Naive thymus-derived CD8-positive, alpha-beta T cell (primary cell): ENCODE measurements around the gene FBXW9. TPM values are rescaled to one million over a fixed set of nuclear protein-coding genes. Genes with fewer than 3 reads are reported as not detected.
A peak's percentile ranks its signal among the peaks of the same experiment; 100 is the strongest.

Source experiments
- ATAC-seq, 2 donors: fragments of 150-1000 bp; cut with Tn5 transposase in 1 of 2; sonication (Bioruptor Pico), chemical (Tn5 transposase) in 1 of 2; 1 replicate in 1 of 2; 2 replicates in 1 of 2; pipeline ENCODE4 v1.10.0; 2021; ENCODE audit warnings: mild to moderate bottlenecking in 2 of 2, moderate library complexity in 2 of 2
- POLR2A ChIA-PET: fragments of 350-600 bp; sonication (Branson Sonifier 250); formaldehyde crosslinking; loops from one replicate; lab custom pipeline; 2021; ENCODE audit warnings: antibody characterized with exemption; lab: Charles Lee
- DNase-seq, 10 donors: peaks; one replicate each; pipeline versions ENCODE4 v3.0.0 to v3.0.0-alpha.2; 2020 to 2022
- H3K27ac Mint-ChIP-seq, 10 donors: one replicate each; pipeline ENCODE4 v1.8.0; 2020 to 2022; ENCODE audit warnings: mild to moderate bottlenecking in 10 of 10, mixed read lengths in 10 of 10, moderate library complexity in 4 of 10, inconsistent platforms in 1 of 10
- H3K27me3 Mint-ChIP-seq, 5 donors: one replicate each; pipeline ENCODE4 v1.8.0; 2021 to 2022; ENCODE audit warnings: mixed read lengths in 5 of 5
- H3K36me3 Mint-ChIP-seq, 3 donors: one replicate each; pipeline ENCODE4 v1.8.0; 2020 to 2022; ENCODE audit warnings: mixed read lengths in 3 of 3, mild to moderate bottlenecking in 2 of 3, inconsistent platforms in 1 of 3
- H3K4me1 Mint-ChIP-seq, 4 donors: one replicate each; pipeline ENCODE4 v1.8.0; 2021 to 2022; ENCODE audit warnings: mixed read lengths in 4 of 4
- H3K4me3 Mint-ChIP-seq, 10 donors: one replicate each; pipeline ENCODE4 v1.8.0; 2020 to 2022; ENCODE audit warnings: mild to moderate bottlenecking in 10 of 10, mixed read lengths in 10 of 10, moderate library complexity in 6 of 10, inconsistent platforms in 1 of 10
- H3K9me3 Mint-ChIP-seq, 9 donors: one replicate each; pipeline ENCODE4 v1.8.0; 2020 to 2022; ENCODE audit warnings: mixed read lengths in 9 of 9, mild to moderate bottlenecking in 3 of 9, inconsistent platforms in 1 of 9, moderate library complexity in 1 of 9
- polyA plus RNA-seq, 3 donors: library from polyadenylated mRNA; unstranded; fragments of 300-500 nt; fragmentation: Illumina TruSeq; gene quantifications; one replicate each; pipeline ENCODE4 v1.2.3, GENCODE V29; 2021
- total RNA-seq, 8 experiments: library from RNA in 2 of 8; stranded (reverse) in 2 of 8; gene quantifications; one replicate each; pipeline ENCODE4 v1.2.3 and lab custom pipeline; 2021 to 2026

FBXW9 gene
- total and polyA plus RNA-seq, 5 experiments from 2014 or later, result 2.8 to 5.7 (median 4.3) TPM

DNA sequence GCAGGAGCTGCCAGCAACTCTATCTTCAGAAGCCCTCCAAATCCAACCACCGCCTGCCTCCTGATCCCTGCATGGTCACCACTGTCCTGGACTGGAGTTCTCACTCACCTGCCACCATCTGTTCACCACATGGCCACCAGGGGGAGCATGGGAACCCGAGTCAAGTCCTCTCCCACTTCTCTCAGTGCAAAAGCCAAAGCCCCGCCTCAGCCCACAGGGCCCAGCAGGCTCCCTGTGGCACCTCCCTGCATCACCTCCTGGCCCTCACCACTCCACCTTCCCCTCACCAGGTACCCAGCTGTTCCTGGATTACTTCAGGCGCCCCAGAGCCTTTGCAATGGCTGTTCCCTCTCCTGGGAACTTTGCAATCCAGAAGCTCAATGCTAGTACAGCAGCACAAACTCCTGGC lies 20.0 kb downstream of the FBXW9 start:
- H3K27ac Mint-ChIP-seq, result peak overlapping the region in 9 of 10 donors; percentile 27 to 82 (median 62)
- H3K4me3 Mint-ChIP-seq, result peak overlapping the region in 3 of 10 donors; percentile 12 to 68 (median 20)
- H3K27me3 Mint-ChIP-seq, result no peaks in the 10 kb centered on the region
- ATAC-seq (peak; percentile 44 to 56), DNase-seq (peak; percentile 66 to 91 (median 78))
- no peaks in the 10 kb centered on the region for H3K9me3 Mint-ChIP-seq
- peaks cover 0 to 78% (median 3%) of the 10 kb centered on the region in 3 donors for H3K36me3 Mint-ChIP-seq
- POLR2A ChIA-PET, result interaction anchor here (1.6 kb wide), 1 partner anchor 10 kb away, joined by 10 read pairs; the partner anchor contains the start of genes MAN2B1 and WDR83
- H3K4me1 Mint-ChIP-seq, result peaks cover 21 to 39% (median 35%) of the 10 kb centered on the region in 4 donors

DNA sequence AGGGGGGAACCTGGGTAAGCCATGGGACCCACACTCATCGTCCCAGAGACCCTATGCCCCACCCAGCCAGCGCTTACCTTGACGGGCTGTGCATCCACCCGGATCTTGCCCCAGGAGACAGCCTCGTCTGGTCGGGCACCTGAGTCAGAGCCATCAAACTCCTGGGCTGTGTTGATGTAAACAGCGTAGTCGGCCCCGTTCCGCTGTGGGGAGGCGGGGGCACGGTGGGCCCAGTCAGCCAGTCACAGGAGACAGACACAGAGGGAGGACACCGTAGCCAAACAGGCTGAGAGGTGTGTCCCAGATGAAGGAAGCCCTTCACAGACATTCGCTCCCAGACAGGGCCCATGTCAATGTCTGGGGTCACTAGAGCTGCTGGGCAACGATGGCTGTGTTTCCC lies 20.5 kb downstream of the FBXW9 start:
- no peaks in the 10 kb centered on the region for H3K27me3 Mint-ChIP-seq
- POLR2A ChIA-PET, result interaction anchor here (0.7 to 1.6 kb wide), 2 partner anchors 10 kb away, joined by 3 to 10 read pairs; partner anchors contain the start of genes MAN2B1 and WDR83

DNA sequence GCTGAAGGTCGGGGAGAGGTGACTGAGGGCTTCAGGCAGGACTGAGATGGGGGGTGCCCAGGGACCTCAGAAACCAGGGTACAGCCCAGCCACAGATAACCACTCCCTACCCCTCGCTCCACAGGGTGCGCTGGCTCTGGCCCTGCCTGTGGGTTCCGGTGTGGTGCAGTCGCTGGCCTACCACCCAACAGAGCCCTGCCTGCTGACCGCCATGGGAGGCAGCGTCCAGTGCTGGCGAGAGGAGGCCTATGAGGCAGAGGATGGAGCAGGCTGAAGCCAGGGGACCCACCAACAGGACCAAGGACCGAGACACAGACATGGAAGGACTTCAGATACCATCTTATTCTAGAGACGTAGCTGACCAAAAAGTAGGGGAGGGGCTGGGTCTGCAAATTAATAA lies 21.0 kb downstream of the FBXW9 start:
- Mint-ChIP-seq H3K27me3 (no peaks in the 10 kb centered on the region), H3K27ac (peak overlapping the region in 2 of 10 donors; percentile 18 to 47)
- POLR2A ChIA-PET, result interaction anchor here (0.7 to 1.6 kb wide), 3 partner anchors 9 to 114 kb away, joined by 3 to 4 read pairs (median 3); partner anchors contain the start of genes FBXW9 and MAN2B1

More for the DNA sequence above, 20.5 kb downstream of the FBXW9 start:
- Mint-ChIP-seq H3K27ac (peak overlapping the region in 3 of 10 donors; percentile 18 to 81 (median 62)), H3K36me3 (peaks cover 0 to 74% (median 3%) of the 10 kb centered on the region in 3 donors), H3K9me3 (no peaks in the 10 kb centered on the region), H3K4me1 (peaks cover 17 to 35% (median 30%) of the 10 kb centered on the region in 4 donors), H3K4me3 (no peak overlapping the region)
- ATAC-seq, result no peak
- no peak for DNase-seq

DNA sequence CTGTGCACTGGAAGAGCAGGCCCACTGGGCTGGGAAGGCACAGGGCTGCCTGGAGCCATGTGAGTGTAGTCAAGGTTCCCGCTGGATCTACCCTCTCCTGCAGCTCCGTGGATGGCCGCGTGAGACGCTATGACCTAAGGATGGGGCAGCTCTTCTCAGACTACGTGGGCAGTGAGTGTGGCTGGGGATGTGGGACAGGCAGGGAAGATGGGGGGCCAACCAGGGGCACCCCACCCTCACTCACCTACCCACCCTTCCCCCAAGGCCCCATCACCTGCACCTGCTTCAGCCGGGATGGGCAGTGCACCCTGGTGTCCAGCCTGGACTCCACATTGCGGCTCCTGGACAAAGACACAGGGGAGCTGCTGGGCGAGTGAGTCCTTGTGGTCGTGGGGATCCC lies 23.7 kb downstream of the FBXW9 start:
- ATAC-seq (no peak), DNase-seq (no peak)
- H3K36me3 Mint-ChIP-seq, result peaks cover 0 to 48% (median 3%) of the 10 kb centered on the region in 3 donors
- POLR2A ChIA-PET, result interaction anchor here (0.5 to 1.7 kb wide), 4 partner anchors 11 to 106 kb away, joined by 3 to 4 read pairs (median 4); no protein-coding TSS in a partner anchor
- H3K9me3 Mint-ChIP-seq, result no peaks in the 10 kb centered on the region
- peak overlapping the region in 3 of 10 donors; percentile 31 to 75 (median 70) for H3K27ac Mint-ChIP-seq
- no peaks in the 10 kb centered on the region for H3K27me3 Mint-ChIP-seq
- peaks cover 18 to 45% (median 44%) of the 10 kb centered on the region in 4 donors for H3K4me1 Mint-ChIP-seq
- peak overlapping the region in 1 of 10 donors; percentile 40 for H3K4me3 Mint-ChIP-seq

More for the DNA sequence above, 21.0 kb downstream of the FBXW9 start:
- Mint-ChIP-seq H3K4me1 (peaks cover 15 to 38% (median 30%) of the 10 kb centered on the region in 4 donors), H3K36me3 (peaks cover 0 to 72% (median 3%) of the 10 kb centered on the region in 3 donors), H3K9me3 (no peaks in the 10 kb centered on the region), H3K4me3 (peak overlapping the region in 1 of 10 donors; percentile 51)
- DNase-seq (no peak), ATAC-seq (no peak)

DNA sequence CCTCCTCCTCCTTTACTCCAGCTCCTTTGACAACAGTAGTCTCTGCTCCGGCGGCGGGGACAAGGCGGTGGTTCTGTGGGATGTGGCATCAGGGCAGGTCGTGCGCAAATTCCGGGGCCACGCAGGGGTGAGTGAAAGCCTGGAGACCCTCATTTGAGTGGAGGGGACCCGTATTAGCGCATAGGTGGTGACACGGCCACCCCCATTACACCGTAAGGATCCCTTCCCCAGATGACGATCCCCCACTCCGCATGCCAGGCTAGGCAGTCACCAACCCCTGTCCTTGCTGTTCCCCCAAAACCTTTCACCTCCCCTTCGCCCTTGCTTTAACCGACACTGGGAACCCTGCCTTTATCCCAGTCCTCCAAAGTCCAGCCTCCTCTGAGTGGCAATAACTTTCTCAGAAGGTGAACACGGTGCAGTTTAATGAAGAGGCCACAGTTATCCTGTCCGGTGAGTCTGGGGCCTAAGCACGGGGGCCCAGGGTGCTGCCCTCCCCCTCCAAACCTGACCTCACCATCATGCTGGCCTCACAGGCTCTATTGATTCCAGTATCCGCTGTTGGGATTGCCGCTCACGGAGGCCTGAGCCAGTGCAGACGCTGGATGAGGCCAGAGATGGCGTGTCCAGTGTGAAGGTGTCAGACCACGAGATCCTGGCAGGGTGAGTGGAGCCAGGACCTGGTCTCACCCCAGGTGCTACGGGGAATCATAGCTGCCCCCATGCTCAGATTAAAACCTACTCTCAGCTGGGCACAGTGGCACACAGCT lies 26.1 kb downstream of the FBXW9 start:
- Mint-ChIP-seq H3K4me1 (peaks cover 22 to 56% (median 50%) of the 10 kb centered on the region in 4 donors), H3K27ac (peak overlapping the region; percentile 18 to 100 (median 99))

DNA sequence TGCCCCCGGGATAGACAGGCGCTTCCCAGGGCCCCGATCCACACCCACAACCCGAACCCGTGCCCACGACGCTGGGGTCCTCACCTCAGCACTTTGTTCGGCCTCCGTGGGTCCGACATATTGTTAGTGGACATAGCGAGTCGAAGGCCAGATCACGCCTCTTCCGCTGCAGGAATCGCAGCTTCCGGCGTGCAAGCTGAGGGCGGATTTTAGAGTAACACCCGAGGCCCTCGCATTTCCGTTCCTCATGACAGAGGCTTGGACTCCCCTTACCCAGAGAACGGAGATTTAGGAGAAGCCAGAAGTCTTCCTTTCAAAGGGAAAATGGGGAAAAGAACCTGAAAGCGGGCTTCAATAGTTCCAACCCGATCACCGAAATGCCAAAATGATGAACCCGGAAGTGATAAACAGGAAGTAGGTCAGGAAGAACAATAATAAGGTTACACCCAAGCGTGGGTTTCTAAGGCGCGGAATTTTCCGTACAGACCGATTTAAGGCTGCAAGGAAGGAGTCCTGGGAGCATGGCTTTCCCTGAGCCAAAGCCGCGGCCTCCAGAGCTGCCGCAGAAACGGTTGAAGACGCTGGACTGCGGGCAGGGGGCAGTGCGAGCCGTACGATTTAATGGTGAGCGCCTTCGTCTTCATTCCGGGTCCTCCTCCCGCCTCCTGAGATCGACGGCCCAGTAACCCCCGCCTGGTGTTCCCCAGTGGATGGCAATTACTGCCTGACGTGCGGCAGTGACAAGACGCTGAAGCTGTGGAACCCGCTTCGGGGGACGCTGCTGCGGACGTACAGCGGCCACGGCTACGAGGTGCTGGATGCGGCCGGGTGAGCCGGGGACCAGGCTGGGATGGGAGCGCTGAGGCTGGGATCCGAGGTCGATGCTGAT lies 26.9 kb downstream of the FBXW9 start:
- Mint-ChIP-seq H3K4me3 (peak overlapping the region; percentile 90 to 100 (median 98)), H3K4me1 (peaks cover 22 to 63% (median 58%) of the 10 kb centered on the region in 4 donors)

More for the DNA sequence above, 26.1 kb downstream of the FBXW9 start:
- peak overlapping the region; percentile 90 to 100 (median 98) for H3K4me3 Mint-ChIP-seq
- POLR2A ChIA-PET, result interaction anchor here (0.6 to 2.7 kb wide), 12 partner anchors 9 to 797 kb away, joined by 3 to 32 read pairs (median 4); partner anchors contain the start of genes DHPS and JUNB
- DNase-seq (no peak), ATAC-seq (no peak)
- no peaks in the 10 kb centered on the region for H3K9me3 Mint-ChIP-seq
- peaks cover 0 to 28% (median 0%) of the 10 kb centered on the region in 3 donors for H3K36me3 Mint-ChIP-seq
- no peaks in the 10 kb centered on the region for H3K27me3 Mint-ChIP-seq

DNA sequence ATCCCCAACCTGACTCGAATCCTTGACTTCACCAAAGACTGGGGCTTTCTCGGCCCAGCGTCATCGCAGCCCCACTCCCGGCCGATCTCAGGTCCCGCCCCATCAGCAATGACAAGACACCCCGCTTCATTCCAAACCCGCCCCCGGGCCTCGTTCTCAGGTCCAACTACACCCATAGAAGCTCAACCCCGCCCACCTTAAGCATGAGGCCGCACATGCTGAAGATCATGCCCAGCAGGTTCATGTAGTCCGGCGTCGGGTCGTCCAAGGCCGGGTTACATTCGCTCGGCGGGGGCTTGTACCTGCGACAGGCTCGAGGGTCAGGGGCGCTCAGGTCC lies 27.5 kb downstream of the FBXW9 start:
- no peaks in the 10 kb centered on the region for H3K9me3 Mint-ChIP-seq
- ATAC-seq (peak; percentile 30 to 60), DNase-seq (peak in 9 of 10 donors; percentile 43 to 85 (median 73))
- H3K4me3 Mint-ChIP-seq, result peak overlapping the region; percentile 90 to 100 (median 98)
- H3K27me3 Mint-ChIP-seq, result no peaks in the 10 kb centered on the region
- POLR2A ChIA-PET, result interaction anchor here (0.6 to 2.7 kb wide), 14 partner anchors 9 to 133 kb away, joined by 3 to 32 read pairs (median 4); partner anchors contain the start of genes DHPS, JUNB, PRDX2 and THSD8
- H3K4me1 Mint-ChIP-seq, result peaks cover 22 to 67% (median 63%) of the 10 kb centered on the region in 4 donors
- peaks cover 0 to 14% (median 0%) of the 10 kb centered on the region in 3 donors for H3K36me3 Mint-ChIP-seq
- H3K27ac Mint-ChIP-seq, result peak overlapping the region; percentile 98 to 100 (median 100)

More for the DNA sequence above, 26.9 kb downstream of the FBXW9 start:
- POLR2A ChIA-PET, result interaction anchor here (0.6 to 2.7 kb wide), 21 partner anchors 8 to 796 kb away, joined by 3 to 32 read pairs (median 4); partner anchors contain the start of genes DHPS, JUNB, PRDX2 and THSD8
- ATAC-seq (peak; percentile 31 to 35), DNase-seq (peak; percentile 53 to 89 (median 72))
- Mint-ChIP-seq H3K9me3 (no peaks in the 10 kb centered on the region), H3K36me3 (peaks cover 0 to 20% (median 0%) of the 10 kb centered on the region in 3 donors), H3K27ac (peak overlapping the region; percentile 98 to 100 (median 100)), H3K27me3 (no peaks in the 10 kb centered on the region)

DNA sequence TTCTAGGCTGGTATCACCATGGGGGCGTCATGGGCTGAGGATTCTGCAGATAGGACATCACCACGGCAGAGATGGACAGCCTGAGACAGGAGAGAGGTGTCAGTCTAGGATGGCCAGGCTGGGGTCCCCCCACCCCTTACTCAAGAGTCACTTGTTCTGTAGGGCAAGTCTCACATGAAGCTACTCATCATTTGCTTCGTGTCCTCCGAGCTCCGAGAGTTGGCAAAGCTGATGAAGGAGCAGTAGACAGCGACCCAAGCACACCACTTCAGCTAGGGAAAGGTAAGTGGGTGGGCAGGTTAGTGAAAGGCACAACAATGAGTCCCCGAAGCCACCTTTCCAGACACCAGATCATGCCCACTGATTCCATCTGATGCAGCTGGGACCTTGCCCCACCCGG lies 28.1 kb downstream of the FBXW9 start:
- no peaks in the 10 kb centered on the region for H3K9me3 Mint-ChIP-seq
- H3K4me1 Mint-ChIP-seq, result peaks cover 22 to 70% (median 64%) of the 10 kb centered on the region in 4 donors
- peaks cover 0 to 14% (median 3%) of the 10 kb centered on the region in 3 donors for H3K36me3 Mint-ChIP-seq
- peak overlapping the region; percentile 90 to 100 (median 98) for H3K4me3 Mint-ChIP-seq
- POLR2A ChIA-PET, result interaction anchor here (0.6 to 2.7 kb wide), 9 partner anchors 8 to 134 kb away, joined by 3 to 32 read pairs (median 4); partner anchors contain the start of genes DHPS, PRDX2, THSD8 and ZNF490
- H3K27me3 Mint-ChIP-seq, result no peaks in the 10 kb centered on the region
- DNase-seq, result no peak
- ATAC-seq, result no peak
- peak overlapping the region; percentile 98 to 100 (median 100) for H3K27ac Mint-ChIP-seq

DNA sequence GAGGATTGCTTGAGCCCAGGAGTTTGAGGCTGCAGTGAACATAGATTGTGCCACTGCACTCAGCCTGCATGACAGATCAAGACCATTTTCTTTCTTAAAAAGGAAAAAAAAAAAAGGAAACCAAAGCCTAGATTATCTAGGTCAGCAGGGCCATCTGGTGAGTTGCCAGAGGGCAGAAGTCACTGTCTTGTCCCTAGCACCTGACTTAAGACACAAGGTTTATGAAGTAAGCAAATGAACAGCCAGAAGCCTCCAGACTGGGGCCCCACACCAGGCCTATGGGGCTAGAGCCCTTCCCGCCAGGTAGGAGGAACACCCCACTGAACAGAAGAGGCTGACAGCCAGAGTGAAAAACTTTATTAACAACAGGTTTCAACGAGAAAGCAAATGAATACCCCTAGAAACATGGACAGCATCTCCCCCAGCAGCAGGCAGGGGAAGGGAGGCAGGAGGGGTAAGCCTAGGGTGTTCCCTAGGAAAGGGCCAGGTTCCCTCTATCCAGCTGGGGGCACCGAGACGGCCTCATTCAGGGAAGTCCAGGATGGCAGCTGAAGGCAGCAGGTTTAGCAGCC lies 28.6 kb downstream of the FBXW9 start:
- Mint-ChIP-seq H3K36me3 (peaks cover 0 to 18% (median 3%) of the 10 kb centered on the region in 3 donors), H3K27ac (peak overlapping the region in 8 of 10 donors; percentile 35 to 100 (median 100)), H3K4me1 (peaks cover 22 to 70% (median 64%) of the 10 kb centered on the region in 4 donors), H3K9me3 (no peaks in the 10 kb centered on the region), H3K27me3 (no peaks in the 10 kb centered on the region), H3K4me3 (peak overlapping the region; percentile 90 to 100 (median 98))
- DNase-seq (no peak), ATAC-seq (no peak)
- POLR2A ChIA-PET, result interaction anchor here (0.6 to 2.7 kb wide), 5 partner anchors 10 to 375 kb away, joined by 3 to 32 read pairs (median 5); partner anchors contain the start of genes DHPS, ZNF490 and ZNF791

DNA sequence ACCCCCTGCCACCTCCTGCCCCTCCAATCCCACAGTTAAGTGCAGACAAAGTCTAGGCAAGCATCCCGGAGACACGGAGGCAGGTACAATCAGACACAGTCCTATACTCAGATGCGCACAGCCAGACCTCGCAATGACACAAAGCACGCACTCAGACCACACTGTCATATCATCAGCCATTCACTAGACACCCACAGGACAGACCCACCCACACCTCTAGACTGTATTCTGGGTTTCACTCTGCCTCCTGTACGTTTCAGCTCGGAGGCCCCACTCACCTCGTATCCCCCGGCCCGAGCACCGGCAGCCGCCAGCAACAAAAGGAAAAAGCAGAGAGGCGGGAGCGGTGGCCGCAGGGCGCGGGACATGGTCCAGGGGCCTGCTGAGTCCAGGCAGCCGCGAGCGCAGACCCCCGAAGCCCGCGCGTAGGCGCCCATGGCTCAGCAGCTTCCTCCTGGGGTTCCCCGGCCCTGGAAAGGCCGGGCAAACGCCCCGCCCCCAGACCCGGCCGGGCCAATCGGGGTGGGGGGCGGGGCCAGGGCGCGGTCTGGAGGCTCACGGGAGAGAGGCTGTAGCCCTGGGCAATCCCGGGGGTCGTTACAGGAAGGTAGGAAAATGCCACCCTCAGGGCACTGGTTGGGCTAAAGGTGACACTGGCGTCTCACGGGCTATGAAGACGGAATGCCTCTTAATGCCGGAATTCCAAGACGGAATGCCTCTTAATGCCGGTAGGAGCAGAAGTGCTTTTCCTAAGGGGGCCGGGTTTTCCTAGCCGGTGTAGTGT lies 30.0 kb downstream of the FBXW9 start, which contains the start of the genes MAN2B1 and WDR83:
MAN2B1 (minus strand) TSS at position 478 of the 784 bp plus-strand sequence; CDS start at position 437, 41 bp downstream.
WDR83 (plus strand) TSS at position 543 of the 784 bp plus-strand sequence. CDS start 2,984 bp downstream, outside the sequence.
- H3K36me3 Mint-ChIP-seq, result peaks cover 0 to 18% (median 3%) of the 10 kb centered on the region in 3 donors
- POLR2A ChIA-PET, result interaction anchor here (0.5 to 1.8 kb wide), 14 partner anchors 9 to 308 kb away, joined by 3 to 10 read pairs (median 4); partner anchors contain the start of genes DHPS, JUNB, SYCE2 and ZNF443
- no peaks in the 10 kb centered on the region for H3K9me3 Mint-ChIP-seq

More for the DNA sequence above, 30.0 kb downstream of the FBXW9 start, which contains the start of the genes MAN2B1 and WDR83:
- peak within 1 kb of the TSS; percentile 85 to 100 (median 96) for H3K27ac Mint-ChIP-seq
- peak within 1 kb of the TSS; percentile 93 to 99 (median 96) for H3K4me3 Mint-ChIP-seq
- peaks cover 18 to 66% (median 58%) of the 10 kb centered on the region in 4 donors for H3K4me1 Mint-ChIP-seq
- ATAC-seq (peak; percentile 75 to 79), DNase-seq (peak; percentile 39 to 85 (median 76))
- no peaks in the 10 kb centered on the region for H3K27me3 Mint-ChIP-seq
